ENCODE results near the gene RFX6.

Gene RFX6

DNA sequence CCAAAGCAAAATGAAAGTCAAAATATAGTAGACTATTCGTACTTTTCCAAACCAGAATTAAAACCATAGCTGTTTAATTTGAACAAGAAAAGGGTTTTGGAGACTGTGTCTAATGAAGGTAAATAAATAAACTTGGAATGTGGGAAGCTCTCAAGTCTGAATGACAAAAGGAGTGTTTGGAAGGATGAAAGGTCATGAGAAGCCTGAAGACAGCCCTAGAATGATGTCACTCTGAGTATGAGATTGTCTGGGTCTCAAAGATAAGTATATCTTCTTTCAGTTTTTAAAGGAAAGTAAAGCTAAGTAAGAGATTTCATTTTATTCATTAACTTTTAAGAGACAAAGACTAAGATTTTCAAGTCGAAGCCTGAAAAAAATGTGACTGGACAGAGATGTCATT, 72.9 kb downstream of the RFX6 start:
- H3K4me1 ChIP-seq (ENCODE audit: control insufficient read depth, low read depth, low read length) = no peaks in the 10 kb centered on the region
- H3K9ac ChIP-seq (ENCODE audit: low read length) = no peak overlapping the region
- no peaks in the 10 kb centered on the region for H3K79me2 ChIP-seq (ENCODE audit: control insufficient read depth, insufficient read depth, low read length)
- no peak overlapping the region for H3K4me2 ChIP-seq (ENCODE audit: low read length)
- H3K79me1 ChIP-seq (ENCODE audit: low read length) = no peaks in the 10 kb centered on the region
- H2BK15ac ChIP-seq (replicated peaks; ENCODE audit: low read depth) = no peak overlapping the region
- H4K8ac ChIP-seq (ENCODE audit: low read depth, low read length) = no peak overlapping the region
- H3K36me3 ChIP-seq (ENCODE audit: control insufficient read depth, insufficient read depth, low read length) = no peaks in the 10 kb centered on the region
- no peak overlapping the region for H4K5ac ChIP-seq (ENCODE audit: low read length)
- H3K56ac ChIP-seq (ENCODE audit: low read length) = no peak overlapping the region
- no peak overlapping the region for H2AK5ac ChIP-seq (ENCODE audit: low read length)
- H3K4ac ChIP-seq (ENCODE audit: low read depth, low read length) = no peak overlapping the region
- H2BK120ac ChIP-seq (ENCODE audit: low read depth, low read length) = no peak overlapping the region
- peak; percentile 45 for DNase-seq
- H3K27ac ChIP-seq (ENCODE audit: low read depth, low read length) = no peak overlapping the region
- no CpG with 5 or more reads among the region's 2 CpGs for WGBS (ENCODE audit: extremely low coverage, insufficient coverage, low lambda C conversion rate)
- no peak overlapping the region for H2BK5ac ChIP-seq (ENCODE audit: low read length)
- H3K18ac ChIP-seq (ENCODE audit: low read length) = no peak overlapping the region
- no peaks in the 10 kb centered on the region for H3K27me3 ChIP-seq (ENCODE audit: insufficient read depth, low read length, poor library complexity)
- no peak overlapping the region for H3K23ac ChIP-seq (ENCODE audit: low read length)
- H3K4me3 ChIP-seq (ENCODE audit: low read length) = no peak overlapping the region

DNA sequence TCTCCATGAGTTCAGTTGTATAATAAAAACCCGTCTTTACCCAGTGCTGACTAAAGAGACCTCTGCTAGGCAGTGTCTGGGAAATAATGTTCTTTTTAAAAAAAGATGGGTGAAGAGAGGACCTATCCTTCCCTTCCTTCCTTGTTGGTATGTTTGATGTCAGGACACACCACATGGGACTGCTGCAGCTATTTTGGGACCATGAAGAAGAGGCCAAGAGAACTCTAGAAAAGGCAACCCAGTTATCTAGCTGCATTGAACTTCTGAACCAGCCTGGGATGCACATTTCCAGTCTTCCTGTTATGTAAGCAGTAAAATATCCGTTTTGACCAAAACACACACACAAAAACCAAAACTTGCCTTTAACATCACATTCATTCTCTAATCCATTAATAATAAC, 77.3 kb downstream of the RFX6 start:
- no peaks in the 10 kb centered on the region for H3K4me1 ChIP-seq (ENCODE audit: control insufficient read depth, low read depth, low read length)
- H4K5ac ChIP-seq (ENCODE audit: low read length) = no peak overlapping the region
- H3K23ac ChIP-seq (ENCODE audit: low read length) = no peak overlapping the region
- no peak overlapping the region for H4K8ac ChIP-seq (ENCODE audit: low read depth, low read length)
- no peak for DNase-seq
- H2AK5ac ChIP-seq (ENCODE audit: low read length) = no peak overlapping the region
- no peak overlapping the region for H2BK5ac ChIP-seq (ENCODE audit: low read length)
- H3K27ac ChIP-seq (ENCODE audit: low read depth, low read length) = no peak overlapping the region
- H3K36me3 ChIP-seq (ENCODE audit: control insufficient read depth, insufficient read depth, low read length) = no peaks in the 10 kb centered on the region
- H3K4ac ChIP-seq (ENCODE audit: low read depth, low read length) = no peak overlapping the region
- H2BK120ac ChIP-seq (ENCODE audit: low read depth, low read length) = no peak overlapping the region
- no peaks in the 10 kb centered on the region for H3K79me1 ChIP-seq (ENCODE audit: low read length)
- H3K4me2 ChIP-seq (ENCODE audit: low read length) = no peak overlapping the region
- H3K56ac ChIP-seq (ENCODE audit: low read length) = no peak overlapping the region
- no peak overlapping the region for H3K4me3 ChIP-seq (ENCODE audit: low read length)
- no CpG with 5 or more reads among the region's 2 CpGs for WGBS (ENCODE audit: extremely low coverage, insufficient coverage, low lambda C conversion rate)
- H2BK15ac ChIP-seq (replicated peaks; ENCODE audit: low read depth) = no peak overlapping the region
- no peak overlapping the region for H3K18ac ChIP-seq (ENCODE audit: low read length)
- no peaks in the 10 kb centered on the region for H3K27me3 ChIP-seq (ENCODE audit: insufficient read depth, low read length, poor library complexity)
- no peak overlapping the region for H3K9ac ChIP-seq (ENCODE audit: low read length)
- H3K79me2 ChIP-seq (ENCODE audit: control insufficient read depth, insufficient read depth, low read length) = no peaks in the 10 kb centered on the region

DNA sequence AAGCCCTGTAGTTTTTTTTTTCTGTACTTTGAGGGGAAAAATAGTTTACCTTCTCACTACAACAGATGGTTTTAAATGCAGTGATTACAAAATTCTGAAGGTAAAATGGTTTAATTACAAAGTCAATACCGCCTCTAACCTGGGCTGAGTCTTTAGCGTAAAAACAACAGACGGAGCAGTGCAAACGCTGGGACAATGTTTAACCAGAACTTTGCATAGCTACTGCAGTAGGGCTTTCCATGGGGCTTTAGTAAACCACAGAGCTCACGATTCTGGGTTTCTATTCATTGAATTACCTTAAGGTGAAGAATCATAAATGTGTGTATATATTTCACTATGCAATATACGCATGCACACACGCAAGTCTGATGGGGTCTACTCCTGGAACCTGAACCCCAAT, 77.9 kb downstream of the RFX6 start:
- Histone ChIP-seq H3K56ac (ENCODE audit: low read length) (no peak overlapping the region), H3K23ac (ENCODE audit: low read length) (no peak overlapping the region), H3K9ac (ENCODE audit: low read length) (no peak overlapping the region), H3K27me3 (ENCODE audit: insufficient read depth, low read length, poor library complexity) (no peaks in the 10 kb centered on the region), H2BK15ac (replicated peaks; ENCODE audit: low read depth) (no peak overlapping the region), H3K4ac (ENCODE audit: low read depth, low read length) (no peak overlapping the region), H2AK5ac (ENCODE audit: low read length) (no peak overlapping the region), H3K4me3 (ENCODE audit: low read length) (no peak overlapping the region), H3K79me1 (ENCODE audit: low read length) (no peaks in the 10 kb centered on the region), H3K36me3 (ENCODE audit: control insufficient read depth, insufficient read depth, low read length) (no peaks in the 10 kb centered on the region), H3K18ac (ENCODE audit: low read length) (no peak overlapping the region), H3K4me1 (ENCODE audit: control insufficient read depth, low read depth, low read length) (no peaks in the 10 kb centered on the region), H2BK120ac (ENCODE audit: low read depth, low read length) (no peak overlapping the region), H2BK5ac (ENCODE audit: low read length) (no peak overlapping the region), H4K5ac (ENCODE audit: low read length) (no peak overlapping the region), H3K4me2 (ENCODE audit: low read length) (no peak overlapping the region), H3K27ac (ENCODE audit: low read depth, low read length) (no peak overlapping the region), H3K79me2 (ENCODE audit: control insufficient read depth, insufficient read depth, low read length) (no peaks in the 10 kb centered on the region), H4K8ac (ENCODE audit: low read depth, low read length) (no peak overlapping the region)
- WGBS (ENCODE audit: extremely low coverage, insufficient coverage, low lambda C conversion rate) = no CpG with 5 or more reads among the region's 7 CpGs
- no peak for DNase-seq

DNA sequence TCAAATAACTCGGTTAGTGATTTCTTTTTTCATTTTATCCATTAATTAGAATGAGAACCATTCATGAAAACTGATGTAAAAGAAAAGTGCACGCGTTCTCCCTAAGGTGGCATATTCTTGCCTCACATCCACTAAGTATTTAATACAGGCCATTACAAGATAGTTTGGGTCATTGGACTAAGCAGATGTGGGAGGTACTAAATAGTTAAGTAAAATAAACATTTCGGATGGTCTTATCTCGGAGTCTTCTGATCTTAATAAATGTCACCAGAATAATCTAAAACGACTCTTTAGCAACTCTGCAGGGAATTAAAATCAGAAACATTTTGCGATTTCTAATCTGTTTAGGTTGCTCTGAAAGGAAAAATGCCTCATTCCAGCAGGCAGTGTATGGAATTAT, 78.7 kb downstream of the RFX6 start:
- no peak overlapping the region for H2BK120ac ChIP-seq (ENCODE audit: low read depth, low read length)
- H3K79me1 ChIP-seq (ENCODE audit: low read length) = no peaks in the 10 kb centered on the region
- H4K8ac ChIP-seq (ENCODE audit: low read depth, low read length) = no peak overlapping the region
- no peak overlapping the region for H2AK5ac ChIP-seq (ENCODE audit: low read length)
- WGBS (ENCODE audit: extremely low coverage, insufficient coverage, low lambda C conversion rate) = no CpG with 5 or more reads among the region's 7 CpGs
- no peak overlapping the region for H3K18ac ChIP-seq (ENCODE audit: low read length)
- no peaks in the 10 kb centered on the region for H3K36me3 ChIP-seq (ENCODE audit: control insufficient read depth, insufficient read depth, low read length)
- H3K27me3 ChIP-seq (ENCODE audit: insufficient read depth, low read length, poor library complexity) = no peaks in the 10 kb centered on the region
- H2BK15ac ChIP-seq (replicated peaks; ENCODE audit: low read depth) = no peak overlapping the region
- no peak overlapping the region for H3K27ac ChIP-seq (ENCODE audit: low read depth, low read length)
- H2BK5ac ChIP-seq (ENCODE audit: low read length) = no peak overlapping the region
- no peak overlapping the region for H3K4ac ChIP-seq (ENCODE audit: low read depth, low read length)
- H3K79me2 ChIP-seq (ENCODE audit: control insufficient read depth, insufficient read depth, low read length) = no peaks in the 10 kb centered on the region
- H3K9ac ChIP-seq (ENCODE audit: low read length) = no peak overlapping the region
- H3K23ac ChIP-seq (ENCODE audit: low read length) = no peak overlapping the region
- DNase-seq = no peak
- H3K4me1 ChIP-seq (ENCODE audit: control insufficient read depth, low read depth, low read length) = no peaks in the 10 kb centered on the region
- H3K4me2 ChIP-seq (ENCODE audit: low read length) = no peak overlapping the region
- no peak overlapping the region for H3K56ac ChIP-seq (ENCODE audit: low read length)
- no peak overlapping the region for H4K5ac ChIP-seq (ENCODE audit: low read length)
- H3K4me3 ChIP-seq (ENCODE audit: low read length) = no peak overlapping the region

DNA sequence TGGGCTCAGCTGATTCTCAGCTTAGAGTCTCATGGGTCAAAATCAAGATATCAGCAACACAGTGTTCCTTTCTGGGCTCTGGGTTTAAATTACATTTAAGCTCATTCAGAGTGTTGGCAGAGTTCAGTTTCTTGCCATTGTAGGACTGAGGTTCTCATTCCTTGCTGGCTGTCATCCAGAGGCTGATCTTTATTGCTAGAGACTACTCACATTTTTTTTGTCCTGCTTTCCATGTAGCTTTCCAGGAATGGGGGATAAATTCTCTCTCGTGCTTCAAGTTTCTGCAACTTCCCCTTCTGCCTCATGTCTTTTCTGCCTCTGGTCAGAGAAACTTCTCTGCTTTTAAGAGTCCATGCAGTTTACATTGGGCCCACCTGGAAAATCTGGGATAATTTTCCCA, 86.9 kb downstream of the RFX6 start:
- Histone ChIP-seq H3K9ac (ENCODE audit: low read length) (no peak overlapping the region), H3K36me3 (ENCODE audit: control insufficient read depth, insufficient read depth, low read length) (no peaks in the 10 kb centered on the region), H4K5ac (ENCODE audit: low read length) (no peak overlapping the region), H3K4me3 (ENCODE audit: low read length) (no peak overlapping the region), H3K4me1 (ENCODE audit: control insufficient read depth, low read depth, low read length) (no peaks in the 10 kb centered on the region), H4K8ac (ENCODE audit: low read depth, low read length) (no peak overlapping the region), H2BK5ac (ENCODE audit: low read length) (no peak overlapping the region), H3K27me3 (ENCODE audit: insufficient read depth, low read length, poor library complexity) (no peaks in the 10 kb centered on the region), H2BK15ac (replicated peaks; ENCODE audit: low read depth) (no peak overlapping the region), H2AK5ac (ENCODE audit: low read length) (no peak overlapping the region), H3K79me2 (ENCODE audit: control insufficient read depth, insufficient read depth, low read length) (no peaks in the 10 kb centered on the region), H3K18ac (ENCODE audit: low read length) (no peak overlapping the region), H3K79me1 (ENCODE audit: low read length) (no peaks in the 10 kb centered on the region), H2BK120ac (ENCODE audit: low read depth, low read length) (no peak overlapping the region), H3K56ac (ENCODE audit: low read length) (no peak overlapping the region), H3K23ac (ENCODE audit: low read length) (no peak overlapping the region), H3K27ac (ENCODE audit: low read depth, low read length) (no peak overlapping the region), H3K4ac (ENCODE audit: low read depth, low read length) (no peak overlapping the region), H3K4me2 (ENCODE audit: low read length) (no peak overlapping the region)
- WGBS (ENCODE audit: extremely low coverage, insufficient coverage, low lambda C conversion rate) = no CpG with 5 or more reads among the region's 1 CpG
- DNase-seq = no peak

DNA sequence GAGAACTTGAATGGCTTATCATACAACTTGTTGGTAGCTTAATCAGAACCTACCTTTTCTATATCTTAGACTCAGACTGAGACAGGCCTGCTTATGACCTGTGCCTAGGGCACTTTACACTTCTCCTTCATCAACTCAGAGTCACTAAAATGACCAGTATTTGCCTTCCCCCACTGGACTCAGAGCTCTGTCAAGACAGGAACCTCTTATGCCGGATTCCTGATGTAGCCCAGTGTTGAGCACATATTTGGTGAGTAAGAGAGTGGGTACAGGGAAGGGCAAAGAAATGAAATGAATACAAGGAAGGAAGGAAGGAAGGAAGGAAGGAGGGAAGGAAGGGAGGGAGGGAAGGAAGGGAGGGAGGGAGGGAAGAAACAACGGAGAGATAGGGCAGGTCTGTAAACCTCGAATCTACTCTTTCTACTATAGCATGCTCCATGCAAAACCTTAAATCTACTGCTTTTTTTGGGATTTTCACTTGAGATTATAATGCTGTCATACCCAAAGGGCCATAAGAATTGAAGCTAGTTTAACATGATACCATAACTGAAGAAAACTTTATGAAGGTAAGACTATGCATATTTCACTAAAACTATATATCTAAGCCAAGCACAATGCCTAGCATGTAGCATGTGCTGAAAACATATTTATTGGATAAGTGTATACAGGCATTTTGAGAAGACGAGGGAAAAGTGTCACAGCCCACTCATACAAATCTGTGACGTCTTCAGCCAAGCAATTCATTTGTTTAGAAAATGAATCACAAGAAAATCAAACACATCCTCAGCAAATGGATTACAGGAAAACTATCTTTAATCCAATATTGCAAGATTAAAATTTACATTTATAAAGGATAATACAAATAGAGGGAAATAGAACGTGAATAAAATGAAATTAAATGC, 89.9 kb downstream of the RFX6 start:
- no peak overlapping the region for H3K9ac ChIP-seq (ENCODE audit: low read length)
- H2AK5ac ChIP-seq (ENCODE audit: low read length) = no peak overlapping the region
- no peak for DNase-seq
- no peak overlapping the region for H3K27ac ChIP-seq (ENCODE audit: low read depth, low read length)
- no peak overlapping the region for H3K18ac ChIP-seq (ENCODE audit: low read length)
- H3K4me2 ChIP-seq (ENCODE audit: low read length) = no peak overlapping the region
- H3K4me1 ChIP-seq (ENCODE audit: control insufficient read depth, low read depth, low read length) = no peaks in the 10 kb centered on the region
- no peaks in the 10 kb centered on the region for H3K79me2 ChIP-seq (ENCODE audit: control insufficient read depth, insufficient read depth, low read length)
- no peak overlapping the region for H2BK15ac ChIP-seq (replicated peaks; ENCODE audit: low read depth)
- no peaks in the 10 kb centered on the region for H3K36me3 ChIP-seq (ENCODE audit: control insufficient read depth, insufficient read depth, low read length)
- no peak overlapping the region for H3K4me3 ChIP-seq (ENCODE audit: low read length)
- H4K5ac ChIP-seq (ENCODE audit: low read length) = no peak overlapping the region
- no peaks in the 10 kb centered on the region for H3K27me3 ChIP-seq (ENCODE audit: insufficient read depth, low read length, poor library complexity)
- H3K56ac ChIP-seq (ENCODE audit: low read length) = no peak overlapping the region
- no peak overlapping the region for H3K23ac ChIP-seq (ENCODE audit: low read length)
- H2BK5ac ChIP-seq (ENCODE audit: low read length) = no peak overlapping the region
- H4K8ac ChIP-seq (ENCODE audit: low read depth, low read length) = no peak overlapping the region
- H3K79me1 ChIP-seq (ENCODE audit: low read length) = no peaks in the 10 kb centered on the region
- no CpG with 5 or more reads among the region's 6 CpGs for WGBS (ENCODE audit: extremely low coverage, insufficient coverage, low lambda C conversion rate)
- H3K4ac ChIP-seq (ENCODE audit: low read depth, low read length) = no peak overlapping the region
- no peak overlapping the region for H2BK120ac ChIP-seq (ENCODE audit: low read depth, low read length)

Measured in mesendoderm (in vitro differentiated cells).